ENCODE data around the gene CDK14.

Gene CDK14

DNA sequence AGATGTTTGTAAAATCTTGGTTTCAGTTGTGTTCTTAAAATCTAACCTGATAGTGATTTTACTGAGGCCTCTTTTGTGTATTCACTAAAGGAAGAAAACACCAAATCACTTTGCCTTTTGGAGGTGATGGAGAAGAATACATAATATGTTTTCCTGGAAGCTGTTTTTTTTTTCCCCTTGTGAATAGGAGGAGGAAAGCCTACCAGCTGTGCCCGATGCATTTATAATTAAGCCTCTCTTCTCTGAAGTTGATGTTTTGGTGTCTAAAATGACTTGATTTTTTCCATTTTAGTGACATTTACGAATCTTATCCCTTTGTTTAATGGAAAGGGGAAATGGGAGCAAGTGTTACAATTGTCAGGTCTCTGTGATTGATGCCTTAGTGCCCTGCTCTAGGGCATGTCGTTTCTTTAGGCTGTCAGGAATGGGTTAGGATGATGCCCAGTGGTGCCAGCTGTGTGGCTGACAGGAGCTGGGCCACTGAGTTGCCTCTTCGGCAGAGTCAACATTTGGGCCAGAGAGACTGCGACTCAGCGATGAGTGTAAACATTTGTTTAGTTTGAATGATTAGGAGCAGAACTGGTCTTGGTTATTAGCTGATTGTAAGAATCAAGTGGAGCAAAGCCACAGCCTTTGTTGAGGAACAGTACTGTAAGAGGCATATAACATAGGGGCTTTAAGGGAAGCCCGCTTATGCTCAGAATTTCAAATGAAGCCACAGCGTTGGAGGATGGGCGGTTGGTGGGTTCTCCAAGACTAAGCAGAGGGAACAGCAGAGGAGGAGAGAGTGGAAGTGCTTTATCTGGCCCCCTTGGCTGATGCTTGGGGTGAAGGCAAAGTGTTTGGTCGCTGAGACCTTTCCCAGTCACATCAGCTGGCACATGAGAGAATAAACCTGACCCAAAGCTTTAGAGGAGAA lies 81.6 kb downstream of the CDK14 start:
- no peak overlapping the region for H3K4me3 Mint-ChIP-seq
- DNase-seq (no peak), ATAC-seq (no peak)
- H3K27me3 Mint-ChIP-seq, result peaks cover 7% of the 10 kb centered on the region
- no peaks in the 10 kb centered on the region for H3K4me1 Mint-ChIP-seq
- H3K9me3 Mint-ChIP-seq, result peaks cover 0 to 7% of the 10 kb centered on the region in 2 donors
- no peak overlapping the region for H3K27ac Mint-ChIP-seq

DNA sequence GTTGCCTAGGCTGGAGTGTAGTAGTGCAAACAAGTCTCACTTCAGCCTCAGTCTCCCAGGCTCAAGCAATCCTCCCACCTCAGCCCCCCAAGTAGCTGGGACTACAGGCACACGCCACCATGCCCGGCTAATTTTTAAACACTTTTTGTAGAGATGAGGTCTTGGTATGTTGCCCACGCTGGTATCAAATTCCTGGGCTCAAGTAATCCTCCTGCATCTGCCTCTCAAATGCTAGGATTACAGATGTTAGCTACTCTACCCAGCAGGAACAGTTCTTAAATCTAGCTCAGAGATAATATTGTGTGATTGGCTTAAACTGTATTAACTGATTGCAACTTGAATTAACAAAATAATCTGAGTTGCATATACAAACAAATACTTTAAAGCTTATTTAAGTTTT lies 82.9 kb downstream of the CDK14 start:
- Mint-ChIP-seq H3K27me3 (peaks cover 7% of the 10 kb centered on the region), H3K27ac (no peak overlapping the region), H3K4me1 (no peaks in the 10 kb centered on the region), H3K9me3 (peaks cover 0 to 7% of the 10 kb centered on the region in 2 donors), H3K4me3 (no peak overlapping the region)
- DNase-seq, result no peak
- ATAC-seq, result no peak

DNA sequence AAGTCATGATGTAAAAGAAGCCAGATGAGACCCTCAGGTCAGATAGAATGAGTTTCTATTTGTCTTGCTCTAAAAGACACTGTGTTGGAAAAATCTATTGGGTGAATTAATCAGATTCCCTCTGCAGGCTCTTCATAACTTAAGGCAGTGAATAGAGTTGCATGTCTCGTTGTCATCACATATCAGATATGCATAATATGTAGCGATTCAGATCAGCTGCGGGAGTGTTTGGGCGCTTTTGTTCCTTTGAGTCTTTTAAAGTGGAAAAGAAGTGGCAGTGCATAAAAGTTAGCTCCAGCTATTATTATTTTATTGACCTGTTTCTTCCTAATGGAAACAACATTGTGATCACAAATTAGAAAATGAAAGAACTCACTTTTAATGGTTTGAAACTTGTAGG lies 84.4 kb downstream of the CDK14 start:
- no peak for DNase-seq
- no peak for ATAC-seq

DNA sequence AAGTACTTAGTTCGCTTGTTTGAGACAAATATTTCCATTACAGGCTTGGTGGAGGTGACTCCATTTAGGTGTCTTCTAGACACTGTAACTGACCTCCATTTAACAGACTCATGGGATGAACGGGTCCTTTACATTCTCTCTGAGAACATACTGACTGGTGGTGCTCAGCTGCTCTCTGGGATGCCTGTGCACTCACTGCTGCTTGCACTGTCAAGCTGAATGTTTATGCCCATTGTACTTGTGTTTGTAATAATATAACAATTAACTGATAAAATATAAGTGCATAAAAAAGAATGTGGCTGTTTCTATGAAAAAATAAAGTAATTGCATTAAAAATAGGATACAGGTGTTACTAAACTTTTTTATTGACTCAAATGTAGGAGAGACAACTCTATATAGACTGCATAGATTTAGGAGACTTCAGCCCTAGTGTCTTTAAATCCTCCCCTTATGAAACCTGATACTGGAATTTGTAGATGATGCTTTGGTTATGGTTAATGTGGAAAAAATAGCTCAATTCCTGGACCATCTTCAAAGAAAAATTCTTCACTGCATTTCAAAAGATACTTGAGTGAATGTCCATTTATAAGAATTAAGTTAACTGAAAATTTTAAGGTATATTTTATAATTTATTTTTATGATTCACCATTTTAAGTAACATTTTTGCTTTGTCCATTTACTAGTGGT lies 85.4 kb downstream of the CDK14 start:
- Mint-ChIP-seq H3K9me3 (no peaks in the 10 kb centered on the region), H3K4me3 (no peak overlapping the region), H3K4me1 (no peaks in the 10 kb centered on the region), H3K27me3 (peaks cover 7% of the 10 kb centered on the region), H3K27ac (no peak overlapping the region)
- DNase-seq (no peak), ATAC-seq (no peak)

More for the DNA sequence above, 84.4 kb downstream of the CDK14 start:
- peaks cover 7% of the 10 kb centered on the region for H3K27me3 Mint-ChIP-seq
- H3K4me3 Mint-ChIP-seq, result no peak overlapping the region
- H3K27ac Mint-ChIP-seq, result no peak overlapping the region
- peaks cover 0 to 7% of the 10 kb centered on the region in 2 donors for H3K9me3 Mint-ChIP-seq
- no peaks in the 10 kb centered on the region for H3K4me1 Mint-ChIP-seq

DNA sequence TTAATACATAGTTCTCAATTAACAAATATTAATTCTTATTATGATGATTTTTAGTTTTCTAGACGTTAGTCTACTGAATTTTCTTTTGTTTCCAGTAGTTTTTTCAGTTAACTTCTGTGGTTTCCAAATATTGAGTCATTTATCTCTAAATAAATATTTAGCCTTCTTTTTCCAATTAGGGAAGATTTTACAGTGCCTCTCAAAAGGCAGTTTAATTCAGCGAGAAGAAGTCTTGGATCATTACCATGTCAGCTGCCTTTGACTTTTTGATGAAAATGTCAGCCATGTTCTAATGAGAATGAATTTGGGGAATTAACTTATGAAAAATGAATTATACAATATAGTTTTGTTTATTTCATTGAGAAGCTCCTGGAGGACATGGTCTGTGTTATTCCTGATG lies 90.0 kb downstream of the CDK14 start:
- Mint-ChIP-seq H3K27ac (no peak overlapping the region), H3K9me3 (no peaks in the 10 kb centered on the region), H3K27me3 (peaks cover 3% of the 10 kb centered on the region), H3K4me3 (no peak overlapping the region), H3K4me1 (no peaks in the 10 kb centered on the region)
- DNase-seq, result no peak
- ATAC-seq, result no peak

DNA sequence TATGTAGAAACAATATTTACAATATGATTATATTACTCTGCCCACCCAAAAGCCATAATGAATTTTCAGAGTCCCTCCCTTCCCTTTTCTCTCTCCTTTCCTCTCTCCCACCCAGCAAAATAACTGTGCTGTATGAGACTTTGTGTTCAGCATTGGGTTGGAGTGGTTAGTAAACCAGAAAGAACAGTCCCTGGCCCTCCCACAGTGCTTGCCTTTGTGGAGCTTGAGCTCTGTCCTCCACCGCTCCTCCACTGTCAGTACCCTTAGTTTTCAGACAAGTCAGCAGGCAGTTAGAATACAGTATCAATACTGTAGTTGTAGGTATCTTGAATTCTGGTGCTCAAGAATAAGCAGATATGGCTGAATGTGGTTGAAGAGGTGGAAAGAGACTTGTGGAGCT lies 92.7 kb downstream of the CDK14 start:
- no peak for DNase-seq
- no peak overlapping the region for H3K4me3 Mint-ChIP-seq
- ATAC-seq, result no peak
- no peak overlapping the region for H3K27ac Mint-ChIP-seq
- peaks cover 7% of the 10 kb centered on the region for H3K27me3 Mint-ChIP-seq
- no peaks in the 10 kb centered on the region for H3K9me3 Mint-ChIP-seq
- H3K4me1 Mint-ChIP-seq, result no peaks in the 10 kb centered on the region

DNA sequence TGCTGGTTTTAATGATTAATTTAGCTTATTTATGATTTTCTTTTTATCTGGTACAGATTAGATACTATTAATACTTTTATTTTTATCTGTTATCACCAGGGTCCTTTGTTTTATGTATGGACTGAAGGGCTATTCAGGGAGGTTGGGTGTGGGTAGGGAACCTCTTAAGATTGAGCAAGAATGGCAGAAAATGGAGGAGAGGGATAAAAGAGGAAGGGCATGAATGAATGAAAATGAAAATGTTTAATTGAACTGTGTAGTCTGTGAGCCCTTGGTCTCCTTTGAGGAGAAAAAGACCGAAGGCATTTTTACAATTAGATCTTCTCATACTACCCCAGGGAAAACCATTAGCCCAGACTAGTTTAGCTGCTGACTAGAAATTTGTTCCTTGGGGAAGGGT lies 93.1 kb downstream of the CDK14 start:
- Mint-ChIP-seq H3K9me3 (no peaks in the 10 kb centered on the region), H3K27ac (no peak overlapping the region), H3K4me3 (no peak overlapping the region), H3K27me3 (peaks cover 7% of the 10 kb centered on the region), H3K4me1 (no peaks in the 10 kb centered on the region)
- DNase-seq (no peak), ATAC-seq (no peak)

DNA sequence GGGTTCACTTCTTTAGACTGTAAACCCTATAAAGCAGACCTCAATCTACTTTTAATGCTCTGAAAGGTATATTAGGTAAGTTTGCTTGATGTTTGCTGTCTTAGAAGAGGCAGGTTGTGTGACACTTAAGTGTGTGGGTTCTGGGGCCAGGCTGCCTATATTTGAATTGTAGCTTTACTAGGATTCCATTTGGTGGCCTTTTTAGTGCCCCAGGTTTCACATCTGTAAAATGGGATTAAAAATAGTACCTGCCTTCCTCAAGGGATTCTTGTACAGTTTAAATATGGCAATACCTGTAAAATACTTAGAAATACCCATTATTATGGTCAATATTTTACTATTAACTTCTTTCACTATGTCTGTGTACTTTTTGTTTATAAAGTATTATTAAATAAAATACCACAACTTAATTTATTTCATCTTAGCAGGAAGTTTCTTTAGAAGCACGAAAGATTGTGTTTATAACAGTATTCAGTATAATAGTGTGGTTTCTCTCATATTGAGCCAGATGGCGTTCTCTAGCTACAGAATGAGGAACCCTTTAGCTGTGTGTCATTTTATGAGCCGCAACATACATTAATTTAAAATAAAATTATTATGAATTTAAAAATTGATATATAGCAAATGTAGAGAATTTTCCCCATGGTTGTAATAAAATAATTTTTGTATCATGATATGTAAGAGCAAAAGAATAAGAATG lies 94.2 kb downstream of the CDK14 start:
- ATAC-seq, result no peak
- peaks cover 7% of the 10 kb centered on the region for H3K27me3 Mint-ChIP-seq
- no peak for DNase-seq
- H3K9me3 Mint-ChIP-seq, result peaks cover 0 to 2% of the 10 kb centered on the region in 2 donors
- no peak overlapping the region for H3K27ac Mint-ChIP-seq
- H3K4me1 Mint-ChIP-seq, result no peaks in the 10 kb centered on the region
- no peak overlapping the region for H3K4me3 Mint-ChIP-seq

DNA sequence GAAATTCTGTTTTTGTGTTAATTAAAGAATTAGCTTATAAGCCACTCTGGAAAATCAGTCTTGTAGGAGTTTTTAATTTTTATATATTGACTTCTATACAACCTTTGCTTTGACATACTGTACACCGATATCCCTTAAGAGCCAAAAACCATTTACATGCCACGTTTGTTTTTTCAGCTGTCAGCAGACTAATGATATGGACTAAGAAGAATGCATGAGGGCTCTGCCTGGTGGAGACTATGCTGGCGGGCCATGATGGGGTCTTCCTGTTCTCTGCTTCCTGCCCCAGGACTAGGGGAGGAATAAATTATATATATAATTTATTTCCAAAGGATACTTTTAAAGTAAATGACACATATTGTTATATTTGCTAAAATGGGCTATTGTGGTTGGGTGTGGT lies 96.3 kb downstream of the CDK14 start:
- H3K9me3 Mint-ChIP-seq, result peaks cover 0 to 7% of the 10 kb centered on the region in 2 donors
- H3K4me1 Mint-ChIP-seq, result no peaks in the 10 kb centered on the region
- H3K27me3 Mint-ChIP-seq, result peaks cover 7% of the 10 kb centered on the region
- H3K27ac Mint-ChIP-seq, result no peak overlapping the region
- ATAC-seq (no peak), DNase-seq (no peak)
- no peak overlapping the region for H3K4me3 Mint-ChIP-seq

DNA sequence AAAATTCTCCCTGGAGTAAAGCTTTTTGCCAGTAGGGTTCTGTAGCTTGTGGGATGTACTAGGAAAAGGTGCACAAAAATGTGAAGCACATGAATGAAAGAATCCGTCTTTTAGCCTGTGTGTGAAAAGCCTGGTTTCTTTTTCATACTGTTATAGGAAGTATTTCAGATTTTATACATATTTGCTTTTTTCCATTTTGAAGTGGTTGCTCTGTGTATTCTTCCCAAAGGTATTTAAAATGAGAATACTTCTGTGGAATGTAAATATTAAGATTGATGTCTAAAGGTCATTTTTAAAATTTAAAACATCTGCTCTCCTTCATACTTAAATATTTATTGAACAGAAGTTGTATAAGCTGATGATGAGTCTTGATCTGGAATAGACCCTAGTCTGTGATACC lies 96.8 kb downstream of the CDK14 start:
- peaks cover 7% of the 10 kb centered on the region for H3K27me3 Mint-ChIP-seq
- ATAC-seq (no peak), DNase-seq (no peak)
- H3K27ac Mint-ChIP-seq, result no peak overlapping the region
- peaks cover 0 to 7% of the 10 kb centered on the region in 2 donors for H3K9me3 Mint-ChIP-seq
- H3K4me3 Mint-ChIP-seq, result no peak overlapping the region
- H3K4me1 Mint-ChIP-seq, result no peaks in the 10 kb centered on the region

DNA sequence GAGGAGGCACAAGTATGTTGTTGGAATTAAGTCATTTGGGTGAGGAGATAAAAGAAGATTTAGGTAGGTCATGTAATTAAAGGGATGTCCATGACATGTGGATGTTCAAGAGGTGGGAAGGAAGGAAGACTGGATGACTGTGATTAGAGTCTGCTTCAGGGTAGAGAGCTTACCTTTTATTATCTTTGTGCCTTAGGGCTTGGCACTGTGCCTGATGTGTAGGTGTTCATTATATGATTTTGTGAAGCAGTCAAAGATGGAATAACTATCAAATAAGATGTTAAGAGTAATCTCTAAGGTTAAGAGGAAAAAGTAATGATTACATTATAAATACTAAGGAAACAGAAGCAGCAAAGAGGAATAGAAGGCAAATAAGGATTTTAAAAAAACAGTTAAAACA lies 97.8 kb downstream of the CDK14 start:
- no peak overlapping the region for H3K4me3 Mint-ChIP-seq
- DNase-seq (no peak), ATAC-seq (no peak)
- no peak overlapping the region for H3K27ac Mint-ChIP-seq
- H3K4me1 Mint-ChIP-seq, result no peaks in the 10 kb centered on the region
- peaks cover 7% of the 10 kb centered on the region for H3K27me3 Mint-ChIP-seq
- peaks cover 0 to 7% of the 10 kb centered on the region in 2 donors for H3K9me3 Mint-ChIP-seq

DNA sequence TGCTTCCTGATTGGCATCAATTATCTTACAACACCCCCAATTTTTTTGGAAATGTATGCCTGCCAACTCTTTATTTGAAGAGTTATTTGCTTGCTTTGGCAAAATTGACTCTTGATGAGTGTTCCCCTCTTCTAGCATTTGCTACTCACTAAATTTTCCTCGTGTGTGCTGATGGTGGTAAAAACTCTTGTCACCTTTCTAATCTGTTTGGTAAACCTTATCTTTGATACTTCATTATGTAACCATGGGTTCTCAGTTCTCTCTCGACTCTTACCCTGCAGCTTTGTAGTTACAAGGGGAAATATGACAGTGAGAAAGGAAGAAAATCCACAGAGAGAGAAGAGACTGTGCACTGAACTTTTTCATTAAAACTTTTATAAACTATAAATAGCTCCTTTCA lies 102.5 kb downstream of the CDK14 start:
- ATAC-seq (no peak), DNase-seq (no peak)
- no peak overlapping the region for H3K4me3 Mint-ChIP-seq
- peaks cover 0 to 7% of the 10 kb centered on the region in 2 donors for H3K9me3 Mint-ChIP-seq
- H3K27me3 Mint-ChIP-seq, result no peaks in the 10 kb centered on the region
- H3K27ac Mint-ChIP-seq, result no peak overlapping the region
- H3K4me1 Mint-ChIP-seq, result no peaks in the 10 kb centered on the region

DNA sequence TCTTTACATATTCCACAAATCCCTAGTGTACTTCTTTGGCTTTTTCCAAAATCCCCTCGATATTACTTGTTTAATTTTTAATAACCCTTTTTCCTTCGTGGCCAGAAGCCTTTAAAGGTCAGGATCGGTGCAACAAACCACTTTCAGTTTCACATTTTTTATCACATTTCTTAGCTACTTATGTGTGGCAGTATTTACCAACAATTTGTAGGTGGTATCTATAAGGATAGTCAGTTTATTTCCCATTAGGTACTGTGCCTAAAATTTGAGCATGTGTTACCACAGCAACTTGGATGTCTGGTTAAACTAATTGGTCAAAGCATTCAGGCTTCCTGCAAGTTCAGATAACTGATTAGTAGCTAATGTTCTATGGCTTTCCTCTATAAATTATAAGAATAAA lies 104.9 kb downstream of the CDK14 start:
- no peak for DNase-seq
- Mint-ChIP-seq H3K4me3 (no peak overlapping the region), H3K27ac (no peak overlapping the region), H3K4me1 (no peaks in the 10 kb centered on the region), H3K9me3 (no peaks in the 10 kb centered on the region), H3K27me3 (no peaks in the 10 kb centered on the region)
- ATAC-seq, result no peak

DNA sequence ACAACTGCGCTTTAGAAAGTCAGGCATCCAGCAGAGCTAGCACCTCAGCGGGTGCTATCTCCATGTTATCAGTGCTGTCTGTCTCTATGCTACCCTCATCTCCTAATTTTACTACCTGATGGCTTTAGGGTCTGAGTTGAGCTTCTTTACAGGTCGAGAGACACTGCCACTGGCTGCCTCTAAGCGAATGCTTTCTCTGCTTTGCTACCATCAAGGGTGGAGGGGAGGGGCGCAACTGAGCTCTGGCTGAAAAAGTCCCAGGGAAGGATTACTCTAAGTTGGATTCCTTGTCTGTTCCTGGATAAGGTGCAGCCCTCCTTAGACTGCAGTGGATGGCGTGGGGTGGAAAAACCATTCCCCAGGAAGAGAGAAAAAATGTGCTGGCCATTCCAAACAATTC lies 105.7 kb downstream of the CDK14 start:
- no peaks in the 10 kb centered on the region for H3K27me3 Mint-ChIP-seq
- no peaks in the 10 kb centered on the region for H3K9me3 Mint-ChIP-seq
- H3K27ac Mint-ChIP-seq, result no peak overlapping the region
- no peaks in the 10 kb centered on the region for H3K4me1 Mint-ChIP-seq
- ATAC-seq (no peak), DNase-seq (no peak)
- H3K4me3 Mint-ChIP-seq, result no peak overlapping the region

DNA sequence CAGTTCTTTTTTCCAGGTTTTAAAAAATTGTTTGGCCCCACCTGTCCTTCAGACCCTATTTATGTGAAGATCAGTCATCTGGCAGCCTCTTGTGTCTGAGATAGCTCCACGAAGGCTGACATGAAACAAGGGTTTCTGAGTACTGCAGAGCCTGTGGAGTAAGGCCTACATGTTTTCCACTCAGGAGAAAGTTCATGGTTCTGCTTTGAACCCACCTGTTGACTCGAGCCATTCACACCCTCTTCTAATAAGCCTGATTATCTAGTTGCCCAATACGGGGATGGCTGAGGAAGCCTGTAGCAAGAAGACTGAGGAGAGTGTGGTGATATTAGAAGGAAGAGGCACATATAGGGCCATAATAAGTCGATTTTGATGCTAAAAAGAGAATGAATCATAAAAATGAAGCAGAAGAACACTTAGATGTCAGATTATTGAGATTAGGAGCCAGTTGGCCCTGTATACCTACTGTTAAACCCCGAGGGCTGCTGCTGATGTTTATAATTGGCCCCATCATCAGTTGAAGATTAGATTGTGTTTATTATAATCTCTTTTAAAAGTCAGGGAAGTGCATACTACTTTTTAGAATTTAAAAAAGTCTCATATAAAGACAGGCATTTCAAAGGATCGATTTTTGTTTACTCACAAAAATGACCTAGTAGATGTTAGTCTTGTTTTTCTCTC lies 109.4 kb downstream of the CDK14 start:
- Mint-ChIP-seq H3K27me3 (no peaks in the 10 kb centered on the region), H3K4me1 (no peaks in the 10 kb centered on the region), H3K4me3 (no peak overlapping the region), H3K27ac (no peak overlapping the region), H3K9me3 (no peaks in the 10 kb centered on the region)
- ATAC-seq (no peak), DNase-seq (no peak)

All from stimulated activated naive CD8-positive, alpha-beta T cell treated with anti-CD3 and anti-CD28 coated beads, Interleukin-15, amount 100 ng/mL, for 72 hours (primary cell).